Cardiac septum (tissue), 1 donor: ENCODE measurements around the gene GDI1. TPM values are rescaled to one million over a fixed set of nuclear protein-coding genes. Genes with fewer than 3 reads are reported as not detected.
"Not testable (repeated sequence)": the region's sequence is repeated elsewhere in the genome, so short reads cannot be mapped to it uniquely, and the experiment has no call there.

ENCODE experiments used
- DNase-seq: peaks from one replicate; pipeline ENCODE4 v3.0.0-alpha.2; 2020; ENCODE audit warnings: low spot score
- intact Hi-C: fragments of 100-400 bp; cut with DNase I; formaldehyde crosslinking; loops from one replicate; pipeline ENCODE4 v1.14.0; 2022
- long read RNA-seq: library from polyadenylated mRNA; unstranded; transcript quantifications from one replicate; pipeline ENCODE4 v2.0.0, GENCODE V29; 2021
- total RNA-seq: library from RNA; stranded (reverse); fragmentation: NEBNext Ultra II Directional; extraction: Animal tissue kit (Norgen Biotek cat#: 25700); gene quantifications from one replicate; pipeline ENCODE4 v1.2.1, GENCODE V29; 2021
- donor health status: DM: no; HTN: no; CAD: no.

GDI1 gene
- total RNA-seq: 114 TPM
- long read RNA-seq, transcript GDI1-204 (11 exons, 2,474 nt): major isoform, 76 of 112 reads
- long read RNA-seq, partial matches to known transcripts: 12 of 112 reads
- long read RNA-seq, other reads (novel, unspliced or antisense): 21 of 112 reads

GRCh38 chrX:154436983-154437752 lies at the start of gene GDI1:
Gene GDI1 (plus strand): TSS chrX:154437154. CDS start chrX:154437255, 101 bp downstream.
- intact Hi-C loops: loop anchor here (5.0 kb wide), 2 partner anchors 50 to 95 kb away; partner anchors contain the start of gene UBL4A
- no peak for DNase-seq

GRCh38 chrX:154388094-154388493 lies 48.9 kb upstream of the GDI1 start:
- DNase-seq, intact Hi-C loops: not testable (repeated sequence)

- intact Hi-C loops, DNase-seq: not testable (repeated sequence)
Observed at GRCh38 chrX:154388649-154389048, 48.3 kb upstream of the GDI1 start.

- DNase-seq: not testable (repeated sequence)
- intact Hi-C loops: loop anchor here (10.0 kb wide), 1 partner anchor 55 kb away; the partner anchor contains the start of gene FAM50A
Observed at GRCh38 chrX:154389812-154390747, 46.9 kb upstream of the GDI1 start.

- not testable (repeated sequence) for DNase-seq
- intact Hi-C loops: loop anchor here (10.0 kb wide), 1 partner anchor 48 kb away; the partner anchor contains the start of gene FAM50A
Observed at GRCh38 chrX:154396363-154396762, 40.6 kb upstream of the GDI1 start.

GRCh38 chrX:154396973-154397887 lies 39.7 kb upstream of the GDI1 start:
- intact Hi-C loops: loop anchor here (10.0 kb wide), 1 partner anchor 48 kb away; the partner anchor contains the start of gene FAM50A
- no peak for DNase-seq

- intact Hi-C loops: loop anchor here (10.0 kb wide), 1 partner anchor 47 kb away; the partner anchor contains the start of gene FAM50A
- peak; percentile 97 for DNase-seq
Observed at GRCh38 chrX:154397888-154398667, 38.9 kb upstream of the GDI1 start, which contains the start of gene RPL10. Gene RPL10 (plus strand): TSS chrX:154398377. CDS start chrX:154398520, 143 bp downstream.

- intact Hi-C loops: loop anchor here (10.0 kb wide), 1 partner anchor 46 kb away; the partner anchor contains the start of gene FAM50A
- peak; percentile 92 for DNase-seq
Observed at GRCh38 chrX:154398668-154399526, 38.1 kb upstream of the GDI1 start.

GRCh38 chrX:154399527-154400368 lies 37.2 kb upstream of the GDI1 start:
- DNase-seq: no peak
- intact Hi-C loops: loop anchor here (10.0 kb wide), 1 partner anchor 45 kb away; the partner anchor contains the start of gene FAM50A

- DNase-seq, intact Hi-C loops: not testable (repeated sequence)
Observed at GRCh38 chrX:154400369-154400817, 36.6 kb upstream of the GDI1 start.

GRCh38 chrX:154401045-154401799 lies 35.7 kb upstream of the GDI1 start:
- no peak for DNase-seq
- intact Hi-C loops: no loop called here

- no peak for DNase-seq
- intact Hi-C loops: no loop called here
Observed at GRCh38 chrX:154401918-154402621, 34.9 kb upstream of the GDI1 start.

- intact Hi-C loops: no loop called here
- DNase-seq: no peak
Observed at GRCh38 chrX:154402622-154403127, 34.3 kb upstream of the GDI1 start.

- DNase-seq: no peak
- intact Hi-C loops: no loop called here
Observed at GRCh38 chrX:154403192-154403591, 33.8 kb upstream of the GDI1 start.
